HG02759 (cell line): ENCODE data around the gene SLC29A1.
A peak's percentile ranks its signal among the peaks of the same experiment; 100 is the strongest.

Experiments
- ATAC-seq: cut with Tn5 transposase; IDR thresholded peaks from one replicate; pipeline ENCODE4 v1.9.1; 2021; ENCODE audit warnings: mild to moderate bottlenecking, moderate library complexity; ENCODE audit not compliant: unreplicated experiment

The SLC29A1 gene

GRCh38 chr6:44264154-44265006 lies 41.0 kb downstream of the SLC29A1 start:
- peak; percentile 21 for ATAC-seq

GRCh38 chr6:44265007-44265721 lies 41.8 kb downstream of the SLC29A1 start, which contains the start of gene NFKBIE:
NFKBIE (minus strand) TSS chr6:44265551; CDS start chr6:44265346, 205 bp downstream.
- peak; percentile 44 for ATAC-seq

- no peak for ATAC-seq
These were observed 42.4 kb downstream of the SLC29A1 start for GRCh38 chr6:44265722-44266233.

DNA sequence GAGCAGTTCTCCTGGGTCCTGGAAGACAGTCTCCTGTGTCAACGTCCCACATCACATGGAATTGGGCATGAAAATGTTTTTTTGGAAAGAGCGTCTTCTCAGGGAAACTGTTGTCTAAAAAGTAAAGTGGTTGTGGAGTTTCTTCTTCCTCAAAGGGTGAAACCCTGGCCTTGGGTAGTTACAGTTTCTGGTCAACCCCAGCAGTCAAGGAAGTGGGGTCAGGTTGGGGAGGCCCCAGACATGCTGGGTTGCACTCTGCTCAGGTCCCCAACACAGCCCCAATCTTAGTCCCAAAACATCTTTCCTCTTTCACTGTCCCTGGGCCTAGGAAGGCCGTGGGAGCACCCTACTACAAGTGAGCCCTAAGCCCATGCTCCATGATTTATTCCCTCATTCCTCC lies 43.0 kb downstream of the SLC29A1 start:
- ATAC-seq = no peak

DNA sequence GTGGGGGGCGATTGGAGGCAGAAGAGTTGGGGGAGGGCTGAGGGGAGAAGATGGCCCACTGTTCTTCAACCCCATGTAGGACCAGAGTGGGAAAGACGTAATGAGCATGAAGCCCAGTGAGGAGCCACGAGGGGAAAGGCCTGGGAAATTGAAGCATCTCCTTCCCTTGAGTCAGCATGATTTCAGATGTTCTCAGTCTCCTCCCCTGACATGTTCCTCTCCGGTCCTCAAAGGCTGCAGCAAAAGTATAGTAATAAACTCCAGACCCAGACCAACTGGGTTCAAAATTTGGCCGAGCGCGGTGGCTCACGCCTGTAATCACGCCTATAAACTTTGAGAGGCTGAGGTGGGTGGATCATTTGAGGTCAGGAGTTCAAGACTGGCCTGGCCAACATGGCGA lies 43.9 kb downstream of the SLC29A1 start:
- ATAC-seq = no peak

- ATAC-seq = no peak
These were observed 44.8 kb downstream of the SLC29A1 start for GRCh38 chr6:44268095-44268628.

GRCh38 chr6:44269178-44269920 lies 46.0 kb downstream of the SLC29A1 start:
- no peak for ATAC-seq

DNA sequence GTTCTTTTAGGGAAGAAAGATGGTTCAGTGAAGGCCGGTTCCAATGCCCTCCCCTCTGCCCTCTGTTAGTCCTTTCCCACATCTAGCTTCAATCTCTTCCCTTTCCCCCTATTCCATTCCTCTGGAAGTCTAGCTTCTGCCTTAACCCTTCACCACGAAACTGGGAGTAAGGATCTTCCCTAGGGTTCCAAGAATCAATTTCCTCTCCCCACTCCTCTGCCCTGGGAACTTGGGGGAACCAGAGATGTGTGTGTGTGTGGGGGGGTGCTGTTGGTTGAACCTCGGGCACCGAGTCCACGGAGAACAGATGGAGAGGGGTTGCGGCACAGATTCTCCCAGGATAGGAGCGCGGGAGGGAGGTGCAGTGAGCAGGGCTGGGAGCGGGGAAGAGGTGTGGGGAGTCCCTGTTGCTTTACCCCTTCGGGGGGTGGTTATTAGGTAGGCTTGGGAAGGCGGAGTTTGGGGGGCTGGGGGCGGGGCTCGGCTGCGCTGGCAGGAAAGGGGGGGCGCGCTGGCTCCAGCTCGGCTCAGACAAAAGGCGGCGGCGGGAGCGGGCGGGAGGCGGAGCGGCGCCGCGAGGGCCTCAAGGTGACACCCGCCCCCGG lies 46.6 kb downstream of the SLC29A1 start, which contains the start of gene TMEM151B:
TMEM151B (plus strand) TSS at position 530 of the 605 bp plus-strand sequence. CDS start 293 bp downstream, outside the sequence.
- ATAC-seq = no peak

DNA sequence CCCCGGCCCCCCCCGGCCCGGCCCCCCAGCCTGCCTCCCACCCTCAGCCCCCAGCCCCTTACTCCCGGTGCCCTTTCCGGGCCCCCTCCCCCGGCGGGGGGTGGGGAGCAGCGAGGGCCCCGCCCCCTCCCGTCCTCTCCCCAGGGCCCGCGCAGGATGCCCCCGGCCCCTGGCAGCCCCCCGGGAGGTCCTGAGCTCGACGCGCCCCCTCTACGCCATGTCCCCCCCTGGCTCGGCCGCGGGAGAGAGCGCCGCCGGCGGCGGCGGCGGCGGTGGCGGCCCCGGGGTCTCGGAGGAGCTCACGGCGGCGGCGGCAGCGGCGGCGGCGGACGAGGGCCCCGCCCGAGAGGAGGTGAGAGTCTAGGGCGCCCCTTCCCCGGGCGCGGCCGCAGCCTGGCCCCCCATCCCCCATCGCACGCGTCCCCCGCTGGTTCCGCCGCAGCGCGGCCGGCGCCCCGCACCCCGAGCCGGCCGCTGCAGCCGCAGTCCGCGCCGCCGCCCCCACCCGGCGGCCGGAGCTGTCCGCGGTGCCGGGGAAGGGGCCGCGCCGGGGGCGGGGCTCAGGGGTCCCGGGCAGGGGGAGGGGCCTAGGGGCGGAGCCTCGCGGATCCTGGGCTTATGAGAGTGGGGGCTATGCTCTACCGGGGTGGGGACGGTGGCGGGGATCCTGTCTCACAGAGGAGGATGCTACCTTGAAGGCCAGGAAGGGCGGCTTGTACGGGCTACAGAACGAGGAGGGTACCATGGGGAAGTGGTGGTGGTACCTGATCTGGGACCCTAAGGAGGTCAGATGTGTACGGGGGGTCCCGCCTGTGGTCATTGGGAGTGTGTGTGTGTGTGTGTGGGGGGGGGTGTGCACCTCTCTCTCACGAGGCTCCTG lies 47.4 kb downstream of the SLC29A1 start:
- no peak for ATAC-seq

DNA sequence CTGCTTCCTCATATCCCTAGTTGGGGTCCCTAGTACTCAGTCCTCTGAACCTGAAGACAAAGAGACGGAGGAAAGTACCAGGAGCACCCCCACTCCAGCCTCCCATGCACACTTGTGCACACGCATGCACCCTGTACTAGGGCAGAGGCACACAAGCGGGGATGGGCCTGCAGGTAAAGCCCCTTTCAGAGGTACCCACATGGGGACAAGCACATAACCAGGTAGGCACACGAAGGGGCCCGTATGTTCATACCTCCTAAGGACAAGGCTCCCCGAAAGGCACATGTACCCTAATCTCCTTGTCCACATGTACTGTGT lies 48.0 kb downstream of the SLC29A1 start:
- no peak for ATAC-seq

DNA sequence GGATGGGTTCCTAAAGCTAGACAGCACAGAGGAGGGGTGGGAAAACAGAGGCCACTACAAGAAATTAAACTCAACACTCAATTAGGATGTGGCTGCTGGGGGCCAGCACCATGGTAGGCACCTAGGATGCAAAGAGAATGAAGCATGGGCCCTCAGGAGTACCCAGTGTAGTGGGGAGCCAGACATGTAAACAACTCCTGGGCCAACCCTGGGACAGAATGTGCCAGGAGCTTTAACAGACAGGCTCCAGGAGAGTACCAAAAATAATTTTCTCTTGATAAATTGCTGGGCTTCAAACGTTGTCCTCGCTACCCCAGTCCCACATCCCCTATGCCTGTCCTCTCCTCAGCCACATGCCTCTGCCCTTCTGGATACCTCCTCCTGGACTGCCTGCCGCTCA lies 48.5 kb downstream of the SLC29A1 start:
- no peak for ATAC-seq

DNA sequence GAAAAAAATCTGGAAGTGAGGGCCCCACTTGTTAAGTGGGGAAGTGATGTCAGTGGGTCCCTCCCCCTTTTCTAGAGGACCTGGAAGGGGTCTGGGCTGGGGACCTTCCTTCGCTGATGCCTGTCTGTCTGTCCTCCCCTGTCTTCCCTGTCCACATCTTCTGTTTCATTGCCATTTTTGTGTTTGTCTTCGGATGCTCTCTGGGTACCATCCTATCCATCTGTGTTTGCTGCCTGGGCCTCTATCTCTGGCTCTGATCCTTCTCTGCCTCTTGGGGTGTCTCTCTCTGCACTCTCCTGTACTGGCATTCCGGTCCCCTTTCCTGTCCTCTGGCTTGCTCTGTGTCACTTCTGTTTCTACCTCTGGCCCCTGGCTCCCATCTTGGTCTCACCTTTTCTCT lies 49.1 kb downstream of the SLC29A1 start:
- no peak for ATAC-seq

- no peak for ATAC-seq
These were observed 49.7 kb downstream of the SLC29A1 start for GRCh38 chr6:44272999-44273566.

GRCh38 chr6:44273617-44274016 lies 50.2 kb downstream of the SLC29A1 start:
- no peak for ATAC-seq

DNA sequence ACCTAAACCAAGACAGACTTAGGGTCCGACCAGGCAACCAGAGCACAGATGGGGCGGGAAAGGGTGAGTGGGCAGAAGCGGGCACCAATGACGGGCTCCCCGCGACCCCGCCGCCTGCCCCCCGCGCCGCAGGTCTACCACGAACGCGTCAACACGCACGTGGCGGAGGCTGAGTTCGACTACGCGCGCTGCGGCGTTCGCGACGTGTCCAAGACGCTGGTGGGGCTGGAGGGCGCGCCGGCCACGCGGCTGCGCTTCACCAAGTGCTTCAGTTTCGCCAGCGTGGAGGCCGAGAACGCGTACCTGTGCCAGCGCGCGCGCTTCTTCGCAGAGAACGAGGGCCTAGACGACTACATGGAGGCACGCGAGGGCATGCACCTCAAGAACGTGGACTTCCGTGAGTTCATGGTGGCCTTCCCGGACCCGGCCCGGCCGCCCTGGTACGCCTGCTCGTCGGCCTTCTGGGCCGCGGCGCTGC lies 51.9 kb downstream of the SLC29A1 start:
- ATAC-seq = no peak

DNA sequence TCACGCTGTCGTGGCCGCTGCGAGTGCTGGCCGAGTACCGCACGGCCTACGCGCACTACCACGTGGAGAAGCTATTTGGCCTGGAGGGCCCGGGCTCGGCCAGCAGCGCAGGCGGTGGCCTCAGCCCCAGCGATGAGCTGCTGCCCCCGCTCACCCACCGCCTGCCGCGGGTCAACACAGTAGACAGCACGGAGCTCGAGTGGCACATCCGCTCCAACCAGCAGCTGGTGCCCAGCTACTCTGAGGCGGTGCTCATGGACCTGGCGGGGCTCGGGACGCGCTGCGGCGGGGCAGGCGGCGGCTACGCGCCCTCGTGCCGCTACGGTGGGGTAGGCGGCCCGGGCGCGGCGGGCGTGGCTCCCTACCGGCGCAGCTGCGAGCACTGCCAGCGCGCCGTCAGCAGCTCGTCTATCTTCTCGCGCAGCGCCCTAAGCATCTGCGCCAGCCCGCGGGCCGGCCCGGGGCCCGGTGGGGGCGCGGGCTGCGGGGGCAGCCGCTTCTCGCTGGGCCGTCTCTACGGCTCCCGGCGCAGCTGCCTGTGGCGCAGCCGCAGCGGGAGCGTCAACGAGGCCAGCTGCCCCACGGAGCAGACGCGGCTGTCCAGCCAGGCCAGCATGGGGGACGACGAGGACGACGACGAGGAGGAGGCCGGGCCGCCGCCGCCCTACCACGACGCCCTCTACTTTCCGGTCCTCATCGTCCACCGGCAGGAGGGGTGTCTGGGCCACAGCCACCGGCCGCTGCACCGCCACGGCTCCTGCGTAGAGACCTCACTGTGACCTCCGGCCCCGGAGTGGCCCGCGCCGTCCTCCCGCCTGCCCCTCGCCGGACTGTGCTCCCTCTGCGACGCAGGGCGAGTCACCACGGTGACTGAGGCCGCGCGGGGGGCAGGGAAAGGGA lies 52.6 kb downstream of the SLC29A1 start:
- ATAC-seq = no peak

- no peak for ATAC-seq
These were observed 53.6 kb downstream of the SLC29A1 start for GRCh38 chr6:44276667-44277640.
